GM21367 (cell line): Measurements from ENCODE around the gene DENND1A.

Source experiments
- ATAC-seq: cut with Tn5 transposase; IDR thresholded peaks from one replicate; pipeline ENCODE4 v1.9.1; 2021; ENCODE audit not compliant: unreplicated experiment

The DENND1A gene

GRCh38 chr9:123544007-123544827 is 385.7 kb downstream of the DENND1A start:
- ATAC-seq, result no peak

- no peak for ATAC-seq
Measured at GRCh38 chr9:123543492-123543891, 386.4 kb downstream of the DENND1A start.

- ATAC-seq, result no peak
Measured at GRCh38 chr9:123542435-123543225, 387.3 kb downstream of the DENND1A start.

DNA sequence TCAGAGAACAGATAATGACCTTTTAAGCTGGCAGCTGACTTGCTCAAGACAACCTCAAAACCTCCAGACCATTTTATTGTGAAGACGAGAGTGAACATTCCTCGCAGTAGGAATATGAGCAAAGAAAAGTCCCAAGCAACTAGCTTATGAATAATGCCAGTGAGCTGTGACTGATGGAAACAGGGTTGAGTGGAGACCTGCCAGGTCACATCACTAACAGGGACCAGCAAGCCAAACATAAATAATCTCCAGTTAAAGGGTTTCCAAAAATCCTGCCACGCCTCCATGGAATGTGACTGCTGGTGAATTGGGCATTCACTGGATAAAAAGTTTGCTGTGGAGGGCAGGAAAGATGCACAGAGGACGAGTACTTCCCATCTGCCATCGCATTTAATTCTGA is 388.5 kb downstream of the DENND1A start:
- ATAC-seq, result no peak

- no peak for ATAC-seq
Measured at GRCh38 chr9:123540457-123540856, 389.5 kb downstream of the DENND1A start.

GRCh38 chr9:123537809-123538208 is 392.1 kb downstream of the DENND1A start:
- ATAC-seq, result no peak

DNA sequence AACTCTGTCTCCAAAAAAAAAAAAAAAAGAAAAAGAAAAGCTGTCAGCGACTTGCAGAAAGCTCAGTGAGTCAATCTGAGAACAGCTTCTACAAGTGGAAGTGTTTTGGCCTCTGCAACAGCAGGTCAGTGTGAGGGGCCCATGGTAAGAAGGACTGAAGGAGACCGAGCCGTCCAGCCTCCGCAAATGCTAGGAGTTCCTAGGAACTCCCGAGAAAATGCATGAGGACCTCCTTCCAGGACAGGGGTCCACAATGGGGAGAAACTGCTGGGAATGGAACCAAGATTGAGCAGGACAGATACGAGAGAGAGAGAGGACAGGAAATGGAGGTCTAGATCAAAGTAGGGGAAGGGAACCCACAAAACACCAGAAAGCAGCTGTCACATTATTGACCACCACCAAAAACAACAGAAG is 393.5 kb downstream of the DENND1A start:
- ATAC-seq, result no peak

- ATAC-seq, result no peak
Measured at GRCh38 chr9:123534336-123534735, 395.6 kb downstream of the DENND1A start.

DNA sequence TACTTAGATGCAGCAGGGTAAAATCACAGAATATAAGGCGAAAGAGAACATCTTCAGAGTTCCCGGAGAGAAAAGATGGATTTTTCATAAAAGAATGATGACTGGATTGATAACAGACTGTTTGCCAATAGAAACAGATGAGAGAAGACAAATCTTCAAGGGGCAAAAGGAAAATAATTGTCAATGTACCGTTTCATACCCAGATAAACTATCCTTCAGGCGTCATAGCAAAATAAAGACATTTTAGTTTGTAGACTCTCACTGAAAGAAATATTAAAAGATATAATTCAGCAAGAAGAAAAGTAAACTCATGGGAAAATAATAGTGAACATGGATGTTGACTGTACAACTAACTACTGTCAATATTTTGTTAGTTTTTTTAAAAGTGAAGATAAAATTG is 399.7 kb downstream of the DENND1A start:
- ATAC-seq, result no peak

- no peak for ATAC-seq
Measured at GRCh38 chr9:123528501-123528900, 401.4 kb downstream of the DENND1A start.

DNA sequence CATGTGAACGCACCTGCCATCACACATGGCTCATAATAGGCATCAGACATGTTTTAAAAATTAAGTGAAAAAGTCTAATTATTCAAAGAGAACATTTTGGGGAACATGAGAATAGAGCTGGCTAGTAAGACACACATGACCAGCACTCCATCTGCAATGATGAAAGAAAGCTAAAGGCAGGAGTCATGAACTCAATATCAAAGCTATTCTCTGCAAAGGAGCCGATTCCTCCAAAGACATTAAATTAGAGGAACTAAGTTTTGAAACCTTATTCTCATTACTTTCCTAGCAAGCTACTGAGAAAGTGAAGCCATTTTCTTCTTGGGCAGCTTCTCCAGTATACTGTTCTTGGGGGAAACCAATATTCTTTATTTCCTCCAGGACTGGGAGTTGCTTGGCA is 401.9 kb downstream of the DENND1A start:
- no peak for ATAC-seq

DNA sequence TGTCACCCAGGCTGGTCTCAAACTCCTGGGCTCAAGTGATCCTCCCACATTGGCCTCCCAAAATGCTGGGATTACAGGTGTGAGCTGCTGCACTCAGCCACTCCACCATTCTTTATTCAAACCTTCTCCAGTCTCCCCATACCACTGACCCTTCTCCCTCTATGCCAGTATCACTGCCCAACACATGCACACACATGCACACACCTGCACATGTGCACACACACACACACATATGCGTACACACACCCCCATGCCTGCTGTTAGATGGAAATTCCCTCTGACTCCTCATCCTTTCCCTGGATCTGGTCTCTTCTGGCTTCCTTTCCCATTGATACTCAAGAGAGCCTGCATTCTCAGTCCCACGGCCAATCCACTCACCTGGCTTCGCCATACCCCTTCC is 404.0 kb downstream of the DENND1A start:
- ATAC-seq, result no peak

- no peak for ATAC-seq
Measured at GRCh38 chr9:123525424-123525823, 404.5 kb downstream of the DENND1A start.

DNA sequence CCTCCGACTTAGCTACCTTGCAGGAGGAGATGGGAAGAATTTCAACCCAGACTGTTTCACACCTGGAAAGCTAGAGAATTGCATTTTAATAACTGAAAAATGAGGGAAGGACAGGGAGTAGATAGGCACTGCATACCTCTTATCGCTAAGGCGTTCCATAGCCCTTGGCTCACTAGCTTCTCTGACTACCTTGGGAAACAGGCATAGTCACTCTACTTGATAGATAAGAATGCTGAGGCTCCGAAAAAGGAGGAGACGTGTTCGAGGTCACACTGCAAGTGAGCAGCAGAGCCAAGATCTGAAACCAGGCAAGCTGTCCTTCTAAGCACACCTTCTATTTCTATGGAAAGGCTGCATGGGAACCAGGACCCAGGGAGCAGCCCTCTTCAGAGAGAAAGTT is 405.1 kb downstream of the DENND1A start:
- ATAC-seq, result no peak

DNA sequence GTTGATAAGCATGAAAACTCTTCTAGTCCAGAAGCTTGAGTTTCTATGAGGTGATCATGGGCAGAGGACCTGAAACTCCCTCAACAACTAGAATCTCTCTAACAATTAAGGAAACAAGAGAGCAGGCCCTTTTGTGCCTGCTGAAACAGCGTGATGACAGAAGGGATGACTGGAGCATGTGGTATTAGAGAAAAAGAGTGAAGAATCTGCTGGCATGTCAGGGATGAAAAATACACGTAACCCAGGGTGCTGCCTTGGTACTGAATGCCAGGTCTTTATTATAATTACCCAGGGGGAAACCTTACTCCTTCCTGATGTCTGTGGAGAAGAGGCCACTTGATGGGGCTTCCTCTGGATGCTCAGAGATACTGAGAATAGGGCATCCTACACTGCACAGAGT is 406.1 kb downstream of the DENND1A start:
- no peak for ATAC-seq

GRCh38 chr9:123523001-123523400 is 406.9 kb downstream of the DENND1A start:
- ATAC-seq, result no peak

DNA sequence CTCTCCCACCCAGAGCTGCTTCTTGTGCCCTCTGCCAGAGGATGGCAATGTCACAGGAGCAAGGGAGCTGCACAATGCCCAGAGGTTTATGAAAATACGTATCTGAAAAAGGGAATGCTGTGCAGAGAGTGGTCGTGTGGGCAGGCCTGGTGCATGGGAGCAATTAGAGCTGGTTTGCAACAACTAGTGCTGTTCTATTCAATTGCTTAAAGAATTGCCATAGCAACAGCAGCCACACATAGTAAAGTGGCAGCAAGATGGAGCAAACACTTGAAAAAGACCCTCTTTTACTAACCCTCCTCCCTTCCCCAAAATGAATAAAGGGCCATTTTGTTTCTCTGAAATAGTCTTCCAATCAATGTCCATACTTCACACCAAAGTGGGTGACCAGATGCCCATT is 407.7 kb downstream of the DENND1A start:
- ATAC-seq, result no peak

GRCh38 chr9:123518338-123518737 is 411.6 kb downstream of the DENND1A start:
- ATAC-seq, result no peak

DNA sequence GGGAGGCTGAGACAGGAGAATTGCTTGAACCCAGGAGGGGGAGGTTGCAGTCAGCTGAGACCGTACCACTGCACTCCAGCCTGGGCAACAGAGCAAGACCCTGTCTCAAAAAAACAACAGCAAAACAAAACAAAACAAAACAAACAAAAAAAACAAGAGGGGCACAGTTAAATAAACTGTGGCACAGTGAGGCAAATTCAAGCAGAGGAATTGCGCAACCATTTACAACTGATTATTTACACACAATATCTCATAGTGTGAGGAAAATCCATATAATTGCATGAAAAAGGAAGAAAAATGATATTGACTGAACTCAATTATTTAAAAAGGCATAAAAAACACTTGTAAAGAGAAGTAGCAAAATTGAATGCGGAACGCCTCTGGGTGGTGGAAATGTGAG is 412.4 kb downstream of the DENND1A start:
- no peak for ATAC-seq

- no peak for ATAC-seq
Measured at GRCh38 chr9:123514766-123515165, 415.2 kb downstream of the DENND1A start.

DNA sequence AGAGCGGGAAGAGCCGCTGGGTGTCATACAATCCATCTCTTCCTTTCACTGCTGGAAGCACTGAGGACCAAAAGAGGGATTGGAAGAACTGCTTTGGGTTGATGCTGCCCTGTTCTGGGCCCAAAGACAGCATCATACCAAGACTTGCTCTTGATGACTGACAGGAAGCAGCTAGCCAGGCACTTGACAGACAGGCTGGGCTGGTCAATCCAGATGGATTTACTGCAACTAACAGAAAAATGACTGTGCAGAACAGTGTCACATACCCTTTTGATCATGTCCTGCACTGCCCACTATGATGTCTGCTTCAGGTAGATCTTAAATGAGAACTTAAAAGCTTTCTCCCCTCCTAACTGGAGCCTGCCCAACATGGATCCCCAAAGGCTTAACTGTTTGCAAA is 416.4 kb downstream of the DENND1A start:
- no peak for ATAC-seq
